Measurements from ENCODE around the gene SCT.

The SCT gene

DNA sequence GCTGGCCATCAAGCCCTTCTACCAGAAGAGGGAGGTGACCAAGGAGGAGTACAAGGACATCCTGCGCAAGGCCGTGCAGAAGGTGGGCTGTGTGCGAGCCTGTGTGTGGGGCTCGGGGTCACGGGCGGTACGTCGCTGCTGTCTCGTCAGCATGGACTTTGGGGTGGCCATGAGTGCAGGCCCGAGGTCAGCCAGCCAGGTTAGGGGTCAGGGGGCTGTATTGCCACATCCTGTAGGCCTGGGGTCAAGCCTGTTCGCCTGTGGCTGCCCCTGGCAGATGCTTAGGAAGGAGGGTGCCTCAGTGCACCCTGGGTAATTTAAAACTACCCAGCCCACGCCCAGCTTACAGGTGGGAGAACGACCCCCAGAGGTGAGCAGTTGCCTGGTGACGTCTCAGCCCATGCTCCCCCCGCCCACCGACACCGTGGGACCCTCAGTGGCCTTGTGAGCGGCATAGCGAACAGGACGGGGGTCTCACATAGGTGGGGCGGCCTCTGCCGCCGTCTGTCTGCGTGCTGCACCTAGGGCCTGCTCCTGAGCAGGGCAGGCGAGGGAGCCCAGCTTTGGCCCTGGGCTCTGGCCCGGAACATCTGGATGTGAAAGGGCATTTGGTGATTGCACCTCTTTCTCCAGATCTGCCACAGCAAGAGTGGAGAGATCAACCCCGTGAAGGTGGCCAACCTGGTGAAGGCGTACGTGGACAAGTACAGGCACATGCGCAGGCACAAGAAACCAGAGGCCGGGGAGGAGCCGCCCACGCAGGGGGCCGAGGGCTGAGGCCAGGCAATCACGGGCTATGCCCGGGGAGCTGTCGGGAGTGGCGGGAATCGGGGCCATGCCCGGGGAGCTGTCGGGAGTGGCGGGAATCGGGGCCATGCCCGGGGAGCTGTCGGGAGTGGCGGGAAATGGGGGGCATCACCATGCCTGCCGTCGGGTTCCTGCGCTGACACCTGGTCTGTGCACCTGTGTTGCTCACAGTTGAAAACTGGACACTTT lies 15.7 kb downstream of the SCT start:
- DNase-seq (ENCODE audit: low read depth, low spot score) = no peak

DNA sequence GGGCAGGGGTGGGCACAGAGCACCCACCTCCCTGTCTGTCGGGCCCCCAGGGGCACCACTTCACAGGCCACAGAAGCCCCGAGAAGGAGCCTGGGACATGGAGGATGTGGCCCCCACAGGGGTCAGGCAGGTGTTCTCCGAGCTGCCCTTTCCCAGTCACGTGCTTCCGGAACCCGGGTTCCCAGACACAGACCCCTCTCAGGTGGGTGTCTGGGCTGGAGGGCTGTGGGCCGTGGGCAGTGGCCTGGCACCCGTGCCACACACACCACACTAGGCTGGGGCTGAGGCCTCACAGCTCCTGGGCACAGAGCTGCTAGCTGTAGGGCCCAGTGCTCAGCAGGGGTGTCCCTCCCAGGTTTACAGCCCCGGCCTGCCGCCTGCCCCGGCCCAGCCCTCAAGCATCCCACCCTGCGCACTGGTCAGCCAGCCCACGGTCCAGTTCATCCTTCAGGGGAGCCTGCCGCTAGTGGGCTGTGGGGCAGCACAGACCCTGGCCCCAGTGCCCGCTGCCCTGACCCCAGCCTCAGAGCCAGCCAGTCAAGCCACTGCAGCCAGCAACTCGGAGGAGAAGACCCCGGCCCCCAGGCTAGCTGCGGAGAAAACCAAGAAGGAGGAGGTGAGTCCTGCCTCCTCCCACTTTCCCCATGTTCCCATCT lies 16.7 kb downstream of the SCT start:
- DNase-seq (ENCODE audit: low read depth, low spot score) = no peak

DNA sequence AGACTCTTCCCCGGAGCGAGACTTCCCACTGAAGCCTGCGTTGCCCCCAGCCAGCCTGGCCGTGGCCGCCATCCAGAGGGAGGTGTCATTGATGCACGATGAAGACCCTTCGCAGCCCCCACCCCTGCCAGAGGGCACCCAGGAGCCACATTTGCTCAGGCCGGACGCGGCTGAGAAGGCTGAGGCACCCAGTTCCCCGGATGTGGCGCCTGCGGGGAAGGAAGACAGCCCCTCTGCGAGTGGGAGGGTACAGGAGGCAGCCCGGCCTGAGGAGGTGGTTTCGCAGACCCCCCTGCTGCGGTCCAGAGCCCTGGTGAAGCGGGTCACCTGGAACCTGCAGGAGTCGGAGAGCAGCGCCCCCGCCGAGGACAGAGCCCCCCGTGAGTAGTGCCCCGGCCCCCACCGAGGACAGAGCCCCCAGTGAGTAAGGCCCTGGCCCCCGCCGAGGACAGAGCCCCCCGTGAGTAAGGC lies 17.6 kb downstream of the SCT start:
- no peak for DNase-seq (ENCODE audit: low read depth, low spot score)

DNA sequence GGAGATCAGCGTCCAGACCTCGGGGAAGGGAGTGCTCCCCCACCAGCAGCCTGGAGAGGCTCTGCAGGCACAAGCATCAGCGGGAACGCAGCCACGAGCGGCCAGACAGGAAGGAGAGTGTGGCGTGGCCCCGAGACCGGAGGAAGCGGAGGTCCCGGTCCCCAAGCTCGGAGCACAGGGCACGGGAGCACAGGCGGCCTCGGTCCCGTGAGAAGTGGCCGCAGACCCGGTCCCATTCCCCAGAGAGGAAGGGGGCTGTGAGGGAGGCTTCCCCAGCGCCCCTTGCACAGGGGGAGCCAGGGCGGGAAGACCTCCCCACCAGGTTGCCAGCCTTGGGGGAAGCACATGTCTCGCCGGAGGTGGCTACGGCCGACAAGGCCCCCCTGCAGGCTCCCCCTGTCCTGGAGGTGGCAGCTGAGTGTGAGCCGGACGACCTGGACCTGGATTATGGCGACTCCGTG lies 18.2 kb downstream of the SCT start:
- no peak for DNase-seq (ENCODE audit: low read depth, low spot score)

DNA sequence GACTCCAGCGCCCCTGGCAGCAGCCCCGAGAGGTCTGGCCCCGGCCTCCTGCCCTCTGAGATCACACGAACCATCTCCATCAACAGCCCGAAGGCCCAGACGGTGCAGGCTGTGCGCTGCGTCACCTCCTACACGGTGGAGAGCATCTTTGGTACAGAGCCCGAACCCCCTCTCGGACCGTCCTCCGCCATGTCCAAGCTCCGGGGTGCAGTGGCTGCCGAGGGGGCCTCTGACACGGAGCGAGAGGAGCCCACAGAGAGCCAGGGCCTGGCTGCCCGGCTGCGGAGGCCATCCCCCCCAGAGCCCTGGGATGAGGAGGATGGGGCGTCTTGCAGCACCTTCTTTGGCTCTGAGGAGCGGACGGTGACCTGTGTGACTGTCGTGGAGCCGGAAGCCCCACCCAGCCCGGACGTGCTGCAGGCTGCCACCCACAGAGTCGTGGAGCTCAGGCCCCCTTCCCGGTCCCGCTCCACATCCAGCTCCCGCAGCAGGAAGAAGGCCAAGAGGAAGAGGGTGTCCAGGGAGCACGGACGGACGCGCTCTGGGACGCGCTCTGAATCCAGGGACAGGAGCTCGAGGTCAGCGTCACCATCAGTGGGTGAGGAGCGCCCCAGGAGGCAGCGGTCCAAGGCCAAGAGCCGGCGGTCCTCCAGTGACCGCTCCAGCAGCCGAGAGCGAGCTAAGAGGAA lies 18.9 kb downstream of the SCT start:
- no peak for DNase-seq (ENCODE audit: low read depth, low spot score)

DNA sequence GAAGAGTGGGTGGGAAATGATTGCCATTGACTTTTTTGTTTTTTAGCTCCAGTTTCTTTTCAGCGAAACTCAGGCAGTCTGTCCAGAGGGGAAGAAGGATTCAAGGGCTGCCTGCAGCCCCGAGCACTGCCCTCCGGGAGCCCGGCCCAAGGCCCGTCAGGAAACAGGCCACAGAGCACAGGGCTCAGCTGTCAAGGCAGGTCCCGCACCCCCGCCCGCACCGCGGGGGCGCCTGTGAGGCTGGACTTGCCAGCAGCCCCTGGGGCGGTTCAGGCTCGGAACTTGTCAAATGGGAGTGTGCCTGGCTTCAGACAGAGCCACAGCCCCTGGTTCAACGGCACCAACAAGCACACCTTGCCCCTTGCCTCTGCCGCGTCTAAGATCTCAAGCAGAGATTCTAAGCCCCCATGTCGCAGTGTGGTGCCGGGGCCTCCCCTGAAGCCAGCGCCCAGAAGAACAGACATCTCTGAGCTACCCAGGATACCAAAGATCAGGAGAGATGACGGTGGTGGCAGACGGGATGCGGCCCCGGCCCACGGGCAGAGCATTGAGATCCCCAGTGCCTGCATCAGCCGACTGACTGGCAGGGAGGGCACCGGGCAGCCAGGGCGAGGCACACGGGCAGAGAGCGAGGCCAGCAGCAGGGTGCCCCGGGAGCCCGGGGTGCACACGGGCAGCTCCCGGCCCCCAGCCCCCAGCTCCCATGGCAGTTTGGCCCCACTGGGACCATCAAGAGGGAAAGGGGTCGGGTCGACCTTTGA lies 19.8 kb downstream of the SCT start:
- DNase-seq (ENCODE audit: low read depth, low spot score) = no peak

DNA sequence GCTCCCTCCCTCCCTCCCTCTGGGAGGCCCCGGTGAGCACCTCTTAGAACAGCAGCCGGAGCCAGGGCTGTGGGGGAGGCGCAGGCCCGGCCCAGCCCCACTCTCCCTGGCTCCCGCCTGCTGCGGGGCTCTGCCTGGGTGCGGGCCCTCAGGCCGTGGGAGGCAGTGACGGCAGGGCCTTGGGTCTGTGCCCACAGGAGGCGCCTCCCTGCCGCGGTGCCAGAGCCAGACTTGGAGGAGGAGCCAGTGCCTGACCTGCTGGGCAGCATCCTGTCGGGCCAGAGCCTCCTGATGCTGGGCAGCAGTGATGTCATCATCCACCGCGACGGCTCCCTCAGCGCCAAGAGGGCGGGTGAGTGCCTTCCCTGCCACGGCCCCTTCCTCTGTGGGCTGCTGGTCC lies 20.7 kb downstream of the SCT start:
- no peak for DNase-seq (ENCODE audit: low read depth, low spot score)

DNA sequence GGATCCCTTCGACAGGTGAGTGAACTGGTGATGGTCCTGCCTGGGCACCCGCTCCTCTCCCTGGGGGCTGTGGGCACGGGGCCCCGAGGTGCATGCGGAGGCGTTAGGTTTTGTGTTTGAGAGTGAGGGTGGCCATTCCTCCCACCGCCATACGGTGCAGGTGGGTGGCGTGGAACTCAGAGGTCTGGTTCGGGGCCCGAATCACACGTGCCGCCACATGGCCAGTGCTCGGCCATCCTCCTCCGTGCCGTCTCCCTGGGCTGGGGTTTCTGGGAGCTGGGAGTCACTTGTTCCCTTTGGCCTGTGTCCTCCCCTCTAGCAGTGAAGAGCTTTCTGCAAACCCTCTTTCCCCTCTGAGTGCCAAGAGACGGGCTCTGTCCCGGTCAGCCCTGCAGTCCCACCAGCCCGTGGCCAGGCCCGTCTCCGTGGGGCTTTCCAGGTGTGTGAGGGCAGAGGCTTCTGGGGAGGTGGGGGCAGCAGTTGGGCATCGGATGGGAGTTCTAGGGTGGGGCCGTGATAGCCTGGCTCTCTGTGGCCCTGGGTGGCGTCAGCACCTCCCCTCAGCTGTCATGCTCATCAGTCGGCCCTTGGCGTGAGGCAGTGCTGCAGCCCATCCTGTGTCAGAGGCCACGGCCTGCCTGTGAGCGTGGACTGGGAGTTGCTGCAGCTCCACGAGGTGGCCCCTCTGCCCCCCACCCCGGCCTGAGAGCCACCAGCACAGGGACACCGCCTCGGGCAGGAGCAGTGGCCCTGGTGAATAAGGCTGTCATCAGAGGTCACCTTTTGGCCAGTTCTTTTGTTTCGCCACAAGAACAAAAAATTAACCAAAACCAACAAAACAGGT lies 21.5 kb downstream of the SCT start:
- DNase-seq (ENCODE audit: low read depth, low spot score) = no peak

DNA sequence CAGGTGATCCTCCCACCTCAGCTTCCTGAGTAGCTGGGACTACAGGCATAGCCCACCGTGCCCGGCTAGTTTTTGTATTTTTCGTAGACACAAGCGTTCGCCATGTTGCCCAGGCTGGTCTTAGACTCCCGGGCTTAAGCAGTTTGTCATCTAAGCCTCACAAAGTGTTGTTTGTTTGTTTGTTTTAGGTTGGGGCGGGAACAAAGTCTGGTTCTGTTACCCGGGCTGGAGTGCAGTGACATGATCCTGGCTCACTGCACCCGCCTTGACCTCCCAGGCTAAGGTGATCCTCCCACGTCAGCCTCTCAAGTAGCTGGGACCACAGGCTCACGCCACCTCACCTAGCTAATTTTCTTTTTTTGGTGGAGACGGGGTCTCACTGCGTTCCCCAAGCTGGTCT lies 23.8 kb downstream of the SCT start:
- DNase-seq (ENCODE audit: low read depth, low spot score) = no peak

DNA sequence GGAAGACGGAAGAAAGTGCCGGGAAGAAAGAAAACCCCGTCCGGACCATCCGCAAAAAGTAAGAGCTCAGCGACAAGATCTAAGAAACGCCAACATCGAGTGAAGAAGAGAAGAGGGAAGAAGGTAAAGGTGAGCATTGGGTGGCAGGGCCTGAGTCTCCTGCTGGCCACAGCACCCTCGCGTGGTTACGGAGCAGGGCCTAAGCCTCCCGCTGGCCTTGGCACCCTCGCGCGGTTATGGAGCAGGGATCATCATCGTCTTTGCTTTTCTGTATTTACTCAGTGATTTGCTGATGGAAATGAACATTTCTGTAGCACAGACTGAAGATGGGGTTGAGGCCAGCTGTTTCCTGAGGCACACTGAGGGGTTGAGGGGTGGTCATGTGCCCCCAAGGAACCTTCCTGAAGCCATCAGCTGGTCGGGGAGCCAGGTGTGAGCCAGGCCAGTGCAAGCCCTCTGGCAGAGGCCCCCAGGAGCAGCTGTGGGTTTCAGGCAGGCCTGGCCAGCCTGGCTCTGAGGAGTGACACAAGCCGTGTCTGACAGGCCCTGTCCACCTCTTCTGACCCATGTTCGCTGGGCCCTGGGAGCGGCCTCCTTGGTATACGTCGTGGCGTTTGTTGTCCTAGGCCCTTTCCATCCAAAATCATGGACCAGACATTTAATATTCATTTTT lies 25.3 kb downstream of the SCT start:
- DNase-seq (ENCODE audit: low read depth, low spot score) = no peak

DNA sequence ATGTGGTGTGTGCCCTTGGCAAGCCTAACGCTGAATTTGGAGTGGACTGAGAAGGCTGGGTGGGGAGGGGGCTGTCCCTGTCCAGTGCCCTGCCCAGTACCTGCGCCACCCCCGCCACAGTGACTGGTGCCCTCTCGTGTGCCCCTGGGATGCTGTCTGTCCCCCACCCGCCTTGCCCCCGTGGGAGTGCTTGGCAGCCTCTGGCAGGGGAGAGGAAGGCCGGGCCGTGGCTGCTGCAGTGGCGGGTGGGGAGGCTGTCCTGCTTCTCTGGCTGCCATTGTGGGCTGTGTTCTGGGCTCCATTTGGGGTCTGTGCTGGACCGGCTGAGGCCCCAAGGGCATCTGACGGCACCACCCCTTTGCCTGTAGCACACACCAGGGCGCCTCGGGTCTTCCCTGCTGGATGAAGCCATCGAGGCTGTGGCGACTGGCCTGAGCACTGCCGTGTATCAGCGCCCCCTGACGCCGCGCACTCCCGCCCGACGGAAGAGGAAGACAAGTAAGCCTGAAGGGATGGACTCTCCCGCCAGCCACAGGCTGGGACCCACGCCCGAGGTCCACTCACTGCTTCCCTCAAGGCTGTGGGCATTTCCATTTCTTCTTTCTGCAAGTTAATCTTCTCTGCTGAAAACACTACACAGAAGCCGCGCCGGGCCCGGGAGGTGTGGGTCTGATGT lies 28.8 kb downstream of the SCT start:
- DNase-seq (ENCODE audit: low read depth, low spot score) = no peak

DNA sequence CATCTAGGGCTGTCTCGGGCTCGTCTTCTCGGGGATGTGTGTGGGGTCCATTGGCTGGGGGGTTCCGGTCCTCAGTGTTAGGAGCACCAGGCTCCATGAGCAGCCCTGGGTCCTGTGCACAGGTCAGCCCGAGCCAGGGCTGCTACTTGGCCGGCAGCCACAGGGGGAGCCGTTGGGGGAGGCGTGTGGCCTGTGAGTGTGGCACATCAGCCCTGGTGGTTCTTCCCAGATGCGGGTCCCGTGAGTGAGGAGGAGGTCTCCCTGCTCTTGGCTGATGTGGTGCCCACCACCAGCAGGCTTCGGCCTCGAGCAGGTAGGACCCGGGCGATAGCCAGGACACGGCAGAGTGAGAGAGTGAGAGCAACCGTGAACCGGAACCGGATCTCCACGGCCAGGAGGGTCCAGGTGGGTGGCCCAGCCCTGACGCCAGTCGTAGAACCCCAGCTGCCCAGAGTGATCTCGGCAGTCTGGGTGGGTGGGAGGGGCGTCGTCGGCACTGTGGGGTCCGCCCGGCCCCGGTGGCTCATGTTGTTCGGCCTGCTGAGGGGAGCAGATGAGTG lies 29.7 kb downstream of the SCT start:
- no peak for DNase-seq (ENCODE audit: low read depth, low spot score)

DNA sequence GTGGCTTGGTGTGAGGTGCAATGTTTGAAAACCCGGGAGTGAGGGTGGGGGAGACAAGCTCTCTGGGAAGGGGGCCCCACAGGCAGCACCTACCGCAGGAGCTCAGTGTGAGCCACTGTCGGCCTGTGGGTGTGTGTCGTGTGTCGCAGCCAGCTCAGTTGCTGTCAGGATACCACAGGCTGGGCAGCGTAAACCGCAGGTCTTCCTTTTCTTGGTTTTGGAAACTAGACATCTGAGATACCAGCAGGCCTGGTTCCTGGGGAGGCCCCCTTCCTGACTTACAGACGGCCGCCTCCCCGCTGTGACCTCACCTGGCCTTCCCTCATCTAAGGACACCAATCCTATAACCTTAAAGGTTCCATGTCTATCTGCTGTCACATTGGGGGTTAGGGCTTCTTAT lies 30.6 kb downstream of the SCT start:
- no peak for DNase-seq (ENCODE audit: low read depth, low spot score)

DNA sequence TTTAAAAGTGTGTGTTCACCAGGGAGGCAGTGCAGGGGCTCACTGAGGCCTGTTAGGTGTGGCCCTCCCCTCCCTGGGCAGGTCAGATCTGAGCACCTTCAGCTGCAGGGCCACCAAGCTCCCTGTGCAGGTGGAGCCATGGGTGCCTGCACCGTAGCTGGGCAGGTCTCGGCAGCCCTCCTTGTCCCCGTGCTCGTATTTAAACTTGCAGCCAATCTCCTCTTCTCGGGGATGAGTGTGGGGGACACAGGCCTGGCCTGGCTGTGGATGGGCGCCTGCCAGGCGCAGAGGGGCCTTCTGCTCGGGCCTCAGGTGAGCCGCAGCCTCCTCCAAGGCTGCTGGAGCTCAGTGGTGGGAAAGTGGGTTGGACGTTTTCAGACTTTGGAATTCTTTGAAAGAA lies 31.6 kb downstream of the SCT start:
- no peak for DNase-seq (ENCODE audit: low read depth, low spot score)

DNA sequence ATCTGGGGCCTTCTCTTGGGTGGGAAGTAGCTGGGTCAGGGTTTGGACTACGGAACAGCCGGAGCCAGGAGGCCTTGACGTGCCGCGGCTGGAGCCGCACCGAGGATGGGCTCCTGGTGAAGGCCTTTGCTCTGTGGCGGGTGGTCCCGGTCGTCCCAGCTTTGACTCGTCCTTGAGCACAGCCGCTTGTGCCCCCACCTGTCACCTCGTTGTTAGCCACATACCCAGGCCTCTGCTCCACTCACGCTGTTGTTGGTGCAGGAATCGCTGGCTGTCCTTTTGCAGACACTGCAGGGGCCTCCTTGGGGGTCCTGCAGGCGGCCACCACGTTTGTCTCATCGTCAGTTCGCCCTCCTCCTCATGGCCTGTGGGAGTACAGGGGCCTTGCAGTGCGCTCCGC lies 33.6 kb downstream of the SCT start:
- DNase-seq (ENCODE audit: low read depth, low spot score) = no peak

DNA sequence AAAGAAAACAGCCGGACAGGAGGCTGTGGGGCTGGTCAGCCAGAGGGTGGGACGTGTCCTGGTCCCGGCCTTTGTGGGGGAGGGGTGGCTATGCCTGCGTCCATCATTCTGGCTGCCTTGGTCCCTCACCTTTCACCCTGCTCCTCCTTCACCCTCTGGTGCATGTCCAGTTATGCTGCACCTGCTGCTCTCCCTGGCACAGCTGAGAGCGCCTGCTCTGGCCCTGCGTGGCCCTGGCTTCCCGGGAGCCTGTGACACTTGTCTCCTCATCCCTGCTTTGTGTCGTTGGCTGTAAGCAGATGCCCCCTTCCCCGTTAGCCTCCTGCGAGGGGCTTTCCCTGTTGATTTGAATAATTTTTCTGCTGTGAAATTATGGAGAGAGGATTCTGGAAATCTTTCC lies 34.1 kb downstream of the SCT start:
- DNase-seq (ENCODE audit: low read depth, low spot score) = no peak

DNA sequence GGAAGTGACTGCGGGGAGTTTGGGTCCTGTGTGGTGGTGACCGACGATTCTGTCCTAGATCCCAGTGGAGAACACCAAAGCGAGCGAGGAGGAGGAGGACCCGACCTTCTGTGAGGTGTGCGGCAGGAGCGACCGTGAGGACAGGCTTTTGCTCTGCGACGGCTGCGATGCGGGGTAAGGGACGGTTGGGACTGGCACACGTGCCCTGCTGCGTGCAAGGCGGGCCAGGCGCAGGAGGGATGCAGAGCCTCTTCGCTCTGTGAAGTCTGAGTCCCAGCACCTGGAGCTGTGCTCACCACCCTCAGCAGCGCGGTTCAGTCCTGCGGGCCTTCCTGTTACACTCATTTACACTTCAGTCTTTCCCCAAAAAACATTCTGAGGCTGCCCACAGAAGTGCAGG lies 34.5 kb downstream of the SCT start:
- no peak for DNase-seq (ENCODE audit: low read depth, low spot score)

DNA sequence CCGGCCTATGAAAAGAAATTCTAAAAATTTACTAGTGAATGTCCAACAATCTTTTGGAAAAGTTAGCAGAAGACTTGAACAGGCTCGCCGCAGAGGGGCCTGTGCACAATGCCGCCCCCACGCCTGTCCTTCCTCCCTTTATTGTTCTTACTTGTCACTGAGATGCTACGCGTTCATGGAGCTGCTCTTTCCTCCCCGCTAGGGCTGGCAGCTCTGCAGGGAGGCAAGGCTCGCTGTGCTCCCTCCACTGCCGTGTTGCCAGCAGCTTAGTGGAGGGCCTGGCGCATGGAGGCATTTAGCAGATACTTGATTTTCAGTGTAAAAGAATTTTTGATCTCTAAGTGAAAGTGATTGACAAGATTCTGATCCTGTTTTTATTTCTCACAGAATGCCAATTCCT lies 36.0 kb downstream of the SCT start:
- no peak for DNase-seq (ENCODE audit: low read depth, low spot score)

DNA sequence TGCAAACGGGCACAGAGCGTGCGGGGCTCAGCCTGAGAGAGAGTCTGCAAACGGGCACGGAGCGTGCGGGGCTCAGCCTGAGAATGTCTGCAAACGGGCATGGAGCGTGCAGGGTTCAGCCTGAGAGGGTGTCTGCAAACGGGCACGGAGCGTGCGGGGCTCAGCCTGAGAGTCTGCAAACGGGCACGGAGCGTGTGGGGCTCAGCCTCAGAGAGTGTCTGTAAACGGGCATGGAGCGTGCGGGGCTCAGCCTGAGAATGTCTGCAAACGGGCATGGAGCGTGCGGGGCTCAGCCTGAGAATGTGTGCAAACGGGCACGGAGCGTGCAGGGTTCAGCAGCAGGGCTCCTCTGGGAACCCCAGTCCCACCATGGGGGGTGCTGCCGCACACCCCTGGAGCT lies 37.2 kb downstream of the SCT start:
- DNase-seq (ENCODE audit: low read depth, low spot score) = no peak

Data from activated naive CD8-positive, alpha-beta T cell treated with anti-CD3 and anti-CD28 coated beads, Interleukin-2, amount 50 U/mL, for 16 hours (primary cell).